ENCODE results near the gene EFHC2.

Gene EFHC2

GRCh38 chrX:44152852-44153251 lies 190.6 kb downstream of the EFHC2 start:
- CTCF ChIA-PET: no interaction called here
- H3K27ac ChIP-seq (ENCODE audit: extremely low read depth, low read depth, low read length): no peak overlapping the region
- H3K9me3 ChIP-seq (ENCODE audit: control insufficient read depth, insufficient read depth, low read depth, low read length): no peaks in the 10 kb centered on the region
- no peaks in the 10 kb centered on the region for H3K4me1 ChIP-seq (ENCODE audit: control insufficient read depth, insufficient read depth, low read length)
- no peak overlapping the region for H3K4me3 ChIP-seq (ENCODE audit: low read depth, low read length)
- POLR2A ChIA-PET: no interaction called here
- H3K36me3 ChIP-seq (ENCODE audit: control insufficient read depth in 2 of 2, insufficient read depth in 1 of 2, low read length in 2 of 2): no peaks in the 10 kb centered on the region
- TF ChIP-seq ZNF112 (tag by site-specific recombination; IDR thresholded peaks at IDR 0.05): no peak
- no peak for TF ChIP-seq ZBTB7A (tag by site-specific recombination; IDR thresholded peaks at IDR 0.05; ENCODE audit: low read depth)
- TF ChIP-seq ZSCAN18 (tag by site-specific recombination; IDR thresholded peaks at IDR 0.05): no peak
- TF ChIP-seq ZNF132 (tag by site-specific recombination; IDR thresholded peaks at IDR 0.05; ENCODE audit: borderline replicate concordance): no peak
- no peak for TF ChIP-seq ZNF280D (tag by site-specific recombination; IDR thresholded peaks at IDR 0.05)
- no peak for TF ChIP-seq ZNF580 (tag by site-specific recombination; IDR thresholded peaks at IDR 0.05)
- no peak for TF ChIP-seq ZNF24 (tag by site-specific recombination; IDR thresholded peaks at IDR 0.05)
- no peak for TF ChIP-seq ZNF324 (tag by site-specific recombination; IDR thresholded peaks at IDR 0.05)
- TF ChIP-seq KLF10 (tag by site-specific recombination; IDR thresholded peaks at IDR 0.05): no peak
- no peak for TF ChIP-seq ZNF654 (tag by site-specific recombination; IDR thresholded peaks at IDR 0.05; ENCODE audit: low read depth)
- no peak for TF ChIP-seq ZNF473 (tag by site-specific recombination; IDR thresholded peaks at IDR 0.05)

- Histone ChIP-seq H3K36me3 (ENCODE audit: control insufficient read depth in 2 of 2, insufficient read depth in 1 of 2, low read length in 2 of 2) (no peaks in the 10 kb centered on the region), H3K9me3 (ENCODE audit: control insufficient read depth, insufficient read depth, low read depth, low read length) (no peaks in the 10 kb centered on the region), H3K4me3 (ENCODE audit: low read depth, low read length) (no peak overlapping the region), H3K27ac (ENCODE audit: extremely low read depth, low read depth, low read length) (no peak overlapping the region), H3K4me1 (ENCODE audit: control insufficient read depth, insufficient read depth, low read length) (no peaks in the 10 kb centered on the region)
- no peak for TF ChIP-seq ZNF521 (tag by site-specific recombination; IDR thresholded peaks at IDR 0.05)
- no peak for TF ChIP-seq ZNF223 (tag by site-specific recombination; IDR thresholded peaks at IDR 0.05)
- no peak for TF ChIP-seq ZFP41 (tag by site-specific recombination; IDR thresholded peaks at IDR 0.05; ENCODE audit: borderline replicate concordance)
- TF ChIP-seq ZNF785 (tag by site-specific recombination; IDR thresholded peaks at IDR 0.05): no peak
- TF ChIP-seq PRDM6 (tag by site-specific recombination; IDR thresholded peaks at IDR 0.05): no peak
- no peak for TF ChIP-seq KLF1 (tag by site-specific recombination; IDR thresholded peaks at IDR 0.05)
- TF ChIP-seq SCRT2 (tag by site-specific recombination; IDR thresholded peaks at IDR 0.05): no peak
- TF ChIP-seq KLF16 (tag by site-specific recombination; IDR thresholded peaks at IDR 0.05): no peak
- no peak for TF ChIP-seq ZBTB10 (tag by site-specific recombination; IDR thresholded peaks at IDR 0.05)
- TF ChIP-seq TRIM28 (IDR thresholded peaks at IDR 0.05; ENCODE audit: borderline replicate concordance, low read length): no peak
- no peak for TF ChIP-seq ZXDB (tag by site-specific recombination; IDR thresholded peaks at IDR 0.05)
- TF ChIP-seq ZNF24 (tag by site-specific recombination; IDR thresholded peaks at IDR 0.05): no peak
- no peak for TF ChIP-seq ZNF266 (tag by site-specific recombination; IDR thresholded peaks at IDR 0.05; ENCODE audit: low read depth)
- TF ChIP-seq ZNF548 (tag by site-specific recombination; IDR thresholded peaks at IDR 0.05): no peak
- TF ChIP-seq ZNF37A (tag by site-specific recombination; IDR thresholded peaks at IDR 0.05): no peak
- TF ChIP-seq ZNF571 (tag by site-specific recombination; IDR thresholded peaks at IDR 0.05): no peak
- ChIA-PET POLR2A (no interaction called here), CTCF (interaction anchor here (0.6 to 0.7 kb wide), 2 partner anchors 19 to 172 kb away, joined by 3 read pairs; no protein-coding TSS in a partner anchor)
Measured at GRCh38 chrX:44147130-44147529, 196.3 kb downstream of the EFHC2 start.

Measured in HEK293 (cell line).